Measurements from ENCODE around the gene GJB3. TPM values are rescaled to one million over a fixed set of nuclear protein-coding genes. Genes with fewer than 3 reads are reported as not detected.

GJB3 gene
- total and polyA plus RNA-seq, 2 experiments from 2014 or later, result not detected

GRCh38 chr1:34780528-34780927, 486 bp upstream of the GJB3 start:
- Histone ChIP-seq H3K9me3 (ENCODE audit: low read depth) (no peaks in the 10 kb centered on the region), H3K4me1 (ENCODE audit: low read depth) (peaks cover 4% of the 10 kb centered on the region), H3K27me3 (peaks cover 60% of the 10 kb centered on the region), H3K4me3 (no peak overlapping the region), H3K36me3 (no peaks in the 10 kb centered on the region), H3K27ac (no peak overlapping the region)
- TF ChIP-seq CTCF (IDR thresholded peaks at IDR 0.05; ENCODE audit: low read depth, low read length), result no peak
- no peak for DNase-seq (ENCODE audit: low read depth in 1 of 2, low spot score in 1 of 2)

- Histone ChIP-seq H3K4me3 (peak overlapping the region; percentile 13), H3K27me3 (peaks cover 67% of the 10 kb centered on the region), H3K4me1 (ENCODE audit: low read depth) (peaks cover 4% of the 10 kb centered on the region), H3K9me3 (ENCODE audit: low read depth) (no peaks in the 10 kb centered on the region), H3K36me3 (no peaks in the 10 kb centered on the region), H3K27ac (no peak overlapping the region)
- no peak for TF ChIP-seq CTCF (IDR thresholded peaks at IDR 0.05; ENCODE audit: low read depth, low read length)
- no peak for DNase-seq (ENCODE audit: low read depth in 1 of 2, low spot score in 1 of 2)
Measured at GRCh38 chr1:34781844-34782391, 904 bp downstream of the GJB3 start.

GRCh38 chr1:34784751-34785221, 3.8 kb downstream of the GJB3 start:
- Histone ChIP-seq H3K9me3 (ENCODE audit: low read depth) (no peaks in the 10 kb centered on the region), H3K27me3 (peaks cover 55% of the 10 kb centered on the region), H3K27ac (no peak overlapping the region), H3K36me3 (no peaks in the 10 kb centered on the region), H3K4me3 (no peak overlapping the region), H3K4me1 (ENCODE audit: low read depth) (peaks cover 4% of the 10 kb centered on the region)
- no peak for DNase-seq (ENCODE audit: low read depth in 1 of 2, low spot score in 1 of 2)
- TF ChIP-seq CTCF (IDR thresholded peaks at IDR 0.05; ENCODE audit: low read depth, low read length), result no peak

GRCh38 chr1:34785231-34785874, 4.3 kb downstream of the GJB3 start:
- no peak overlapping the region for H3K4me3 ChIP-seq
- TF ChIP-seq CTCF (IDR thresholded peaks at IDR 0.05; ENCODE audit: low read depth, low read length), result no peak
- peaks cover 4% of the 10 kb centered on the region for H3K4me1 ChIP-seq (ENCODE audit: low read depth)
- no peaks in the 10 kb centered on the region for H3K36me3 ChIP-seq
- H3K27ac ChIP-seq, result no peak overlapping the region
- peaks cover 49% of the 10 kb centered on the region for H3K27me3 ChIP-seq
- DNase-seq (ENCODE audit: low read depth in 1 of 2, low spot score in 1 of 2), result no peak
- H3K9me3 ChIP-seq (ENCODE audit: low read depth), result no peaks in the 10 kb centered on the region

GRCh38 chr1:34785875-34786470, 5.0 kb downstream of the GJB3 start:
- no peak for TF ChIP-seq CTCF (IDR thresholded peaks at IDR 0.05; ENCODE audit: low read depth, low read length)
- Histone ChIP-seq H3K36me3 (no peaks in the 10 kb centered on the region), H3K4me3 (no peak overlapping the region), H3K27me3 (peaks cover 43% of the 10 kb centered on the region), H3K4me1 (ENCODE audit: low read depth) (peaks cover 4% of the 10 kb centered on the region), H3K9me3 (ENCODE audit: low read depth) (no peaks in the 10 kb centered on the region), H3K27ac (no peak overlapping the region)
- DNase-seq (ENCODE audit: low read depth in 1 of 2, low spot score in 1 of 2), result no peak

Measured in cardiac muscle cell (in vitro differentiated cells and primary cell).